Activated CD4-positive, alpha-beta T cell treated with anti-CD3 and anti-CD28 coated beads, Interleukin-2, Interleukin-4, amounts not matched to agents 100 ng/mL and 50 ng/mL, durations not matched to agents 16 hours and 8 hours (primary cell): ENCODE results near the gene FUT6.
A peak's percentile ranks its signal among the peaks of the same experiment; 100 is the strongest.
"Not testable (repeated sequence)": the region's sequence is repeated elsewhere in the genome, so short reads cannot be mapped to it uniquely, and the experiment has no call there.

ENCODE experiments used
- DNase-seq: peaks from one replicate; pipeline ENCODE4 v3.0.0-alpha.2; 2020; ENCODE audit warnings: low spot score

FUT6 gene

DNA sequence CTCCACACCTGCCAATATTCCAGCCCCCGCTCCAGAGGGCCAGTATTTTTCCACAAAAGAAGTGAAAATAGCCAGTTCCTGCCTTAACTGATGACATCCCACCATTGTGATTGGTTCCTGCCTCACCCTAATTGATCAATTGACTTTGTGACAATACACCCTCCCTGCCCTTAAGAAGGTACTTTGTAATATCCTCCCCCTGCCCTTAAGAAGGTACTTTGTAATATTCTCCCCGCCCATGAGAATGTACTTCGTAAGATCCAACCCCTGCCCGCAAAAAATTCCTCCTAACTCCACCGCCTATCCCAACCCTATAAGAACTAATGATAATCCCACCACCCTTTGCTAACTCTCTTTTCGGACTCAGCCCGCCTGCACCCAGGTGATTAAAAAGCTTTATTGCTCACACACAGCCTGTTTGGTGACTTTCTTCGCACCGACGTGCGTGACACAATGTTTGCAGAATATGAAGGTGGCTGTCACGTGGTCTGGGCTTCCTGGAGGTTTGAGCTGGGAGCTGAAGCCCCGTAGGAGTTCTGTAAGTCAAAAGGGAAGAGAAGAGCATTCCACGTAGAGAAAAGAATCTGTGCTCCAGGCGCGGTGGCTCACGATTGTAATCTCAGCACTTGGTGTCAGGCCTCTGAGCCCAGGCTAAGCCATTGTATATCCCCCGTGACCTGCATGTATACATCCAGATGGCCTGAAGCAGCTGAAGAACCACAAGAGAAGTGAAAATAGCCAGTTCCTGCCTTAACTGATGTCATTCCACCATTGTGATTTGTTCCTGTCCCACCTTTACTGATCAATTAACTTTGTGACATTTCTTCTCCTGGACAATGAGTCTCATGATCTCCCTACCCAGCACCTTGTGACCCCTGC, 17.9 kb upstream of the FUT6 start:
- no peak for DNase-seq

DNA sequence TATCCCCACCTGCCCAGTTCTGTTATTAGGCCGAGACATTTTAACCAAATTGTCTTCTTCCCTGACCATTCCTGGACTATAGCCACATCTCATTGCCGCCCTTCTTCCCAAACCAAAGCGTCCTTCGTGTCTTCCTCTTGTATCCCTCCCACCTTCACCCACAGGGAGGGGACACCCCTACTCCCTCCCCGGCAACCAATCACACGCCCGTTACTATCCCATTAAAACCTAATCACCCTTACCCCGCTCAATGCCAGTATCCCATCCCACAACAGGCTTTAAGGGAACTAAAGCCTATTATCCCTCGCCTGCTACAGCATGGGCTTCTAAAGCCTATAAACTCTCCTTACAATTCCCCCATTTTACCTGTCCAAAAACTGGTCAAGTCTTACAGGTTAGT, 15.6 kb upstream of the FUT6 start:
- DNase-seq, result not testable (repeated sequence)

DNA sequence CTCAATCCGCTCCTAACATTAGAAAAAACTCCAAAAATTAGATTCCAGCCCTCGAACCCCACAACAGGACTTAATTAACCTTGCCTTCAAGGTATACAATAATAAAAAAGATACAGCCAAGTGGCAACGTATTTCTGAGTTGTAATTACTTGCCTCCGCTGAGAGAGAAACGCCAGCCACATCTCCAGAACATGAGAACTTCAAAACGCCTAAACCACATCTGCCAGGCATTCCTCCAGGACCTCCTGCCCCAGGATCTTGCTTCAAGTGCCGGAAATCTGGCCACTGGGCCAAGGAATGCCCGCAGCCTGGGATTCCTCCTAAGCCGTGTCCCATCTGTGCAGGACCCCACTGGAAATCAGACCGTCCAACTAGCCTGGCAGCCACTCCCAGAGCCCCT, 14.6 kb upstream of the FUT6 start:
- DNase-seq, result not testable (repeated sequence)

DNA sequence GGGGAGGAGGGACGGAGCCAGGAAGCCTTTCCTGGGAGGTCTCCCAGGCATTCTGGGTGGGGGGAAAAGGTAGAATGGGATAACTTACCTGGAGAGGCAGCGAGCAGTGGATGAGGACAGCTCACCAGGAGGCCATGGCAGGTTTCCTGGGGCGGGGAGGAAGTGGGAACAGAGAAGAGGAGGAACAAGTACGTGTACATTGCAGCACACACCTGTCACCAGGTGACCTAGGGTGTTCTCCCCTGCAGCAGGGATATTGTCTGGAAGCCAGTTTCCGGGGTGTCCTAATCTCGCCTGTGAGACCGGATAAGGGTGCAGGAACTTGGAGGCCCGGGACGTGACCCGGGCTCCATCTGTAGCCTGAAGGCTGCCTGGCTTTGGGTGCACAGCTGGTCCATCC, 11.8 kb upstream of the FUT6 start, which contains the start of gene FUT3:
FUT3 (minus strand) TSS at position 148 of the 400 bp plus-strand sequence.
- no peak for DNase-seq

DNA sequence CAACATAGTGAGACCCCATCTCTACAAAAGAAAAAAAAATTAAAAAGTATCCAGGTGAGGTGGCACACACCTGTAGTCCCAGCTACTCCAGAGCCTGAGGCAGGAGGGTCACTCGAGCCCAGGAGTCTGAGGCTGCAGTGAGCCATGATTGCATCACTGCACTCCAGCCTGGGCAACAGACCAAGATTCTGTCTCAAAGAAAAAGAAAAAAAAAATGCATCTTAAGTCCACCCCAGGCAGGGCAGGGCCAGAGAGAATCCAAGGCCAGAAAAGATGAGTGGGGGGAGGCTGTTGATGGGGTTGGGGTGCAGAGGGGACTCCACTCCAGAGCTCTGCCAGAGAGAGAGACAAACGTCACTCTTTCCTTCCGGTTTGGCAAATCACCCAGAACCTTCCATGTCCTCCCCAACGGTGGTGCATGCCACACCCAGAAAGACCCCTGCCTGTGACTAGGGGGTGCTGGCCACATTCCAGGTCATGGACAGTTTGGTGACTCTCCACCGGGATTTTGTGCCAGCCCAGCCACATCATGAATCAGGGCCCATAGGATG, 11.3 kb upstream of the FUT6 start:
- DNase-seq, result no peak

DNA sequence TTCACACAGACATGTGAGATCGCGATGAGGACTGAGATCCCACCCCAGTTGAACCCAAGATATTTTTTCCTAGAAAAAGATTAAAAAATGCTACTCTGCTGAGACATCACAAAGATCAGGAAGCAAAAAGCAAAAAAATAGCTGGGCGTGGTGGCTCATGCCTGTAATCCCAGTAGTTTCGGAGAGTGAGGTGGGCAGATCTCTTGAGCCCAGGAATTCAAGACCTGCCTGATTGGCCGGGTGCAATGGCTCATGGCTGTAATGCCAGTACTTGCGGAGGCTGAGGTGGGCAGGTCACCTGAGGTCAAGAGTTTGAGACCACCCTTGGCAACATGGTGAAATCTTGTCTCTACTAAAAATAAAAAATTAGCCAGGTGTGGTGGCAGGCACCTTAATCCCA, 10.7 kb upstream of the FUT6 start:
- no peak for DNase-seq

DNA sequence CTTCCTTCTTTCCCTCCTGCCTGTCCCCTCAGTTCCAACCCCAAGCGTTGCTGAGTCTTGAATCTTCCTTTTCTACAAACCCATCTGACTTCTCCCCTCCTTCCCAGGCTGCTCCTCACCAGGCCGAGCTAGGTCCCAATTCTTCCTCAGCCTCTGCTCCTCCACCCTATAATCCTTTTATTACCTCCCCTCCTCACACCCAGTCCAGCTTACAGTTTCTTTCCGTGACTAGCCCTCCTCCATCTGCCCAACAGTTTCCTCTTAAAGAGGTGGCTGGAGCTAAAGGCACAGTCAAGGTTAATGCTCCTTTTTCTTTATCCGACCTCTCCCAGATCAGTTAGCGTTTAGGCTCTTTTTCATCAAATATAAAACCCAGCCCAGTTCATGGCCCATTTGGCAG, 9.1 kb upstream of the FUT6 start:
- DNase-seq, result not testable (repeated sequence)

DNA sequence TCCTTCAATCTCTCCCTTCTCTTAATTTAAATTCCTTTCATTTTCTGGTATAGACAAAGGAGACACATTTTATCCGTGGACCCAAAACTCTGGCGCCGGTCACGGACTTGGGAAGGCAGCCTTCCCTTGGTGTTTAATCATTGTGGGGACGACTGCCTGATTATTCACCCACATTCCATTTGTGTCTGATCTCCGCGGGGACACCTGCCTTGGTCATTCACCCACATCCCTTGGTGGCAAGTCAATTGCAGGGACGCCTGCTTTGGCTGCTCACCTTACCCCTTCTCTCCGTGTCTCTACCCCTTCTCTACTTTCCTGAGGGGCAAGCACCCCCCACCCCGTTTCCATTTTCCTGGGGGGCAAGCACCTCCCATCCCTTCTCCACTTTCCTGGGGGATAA, 8.3 kb upstream of the FUT6 start:
- DNase-seq, result not testable (repeated sequence)

DNA sequence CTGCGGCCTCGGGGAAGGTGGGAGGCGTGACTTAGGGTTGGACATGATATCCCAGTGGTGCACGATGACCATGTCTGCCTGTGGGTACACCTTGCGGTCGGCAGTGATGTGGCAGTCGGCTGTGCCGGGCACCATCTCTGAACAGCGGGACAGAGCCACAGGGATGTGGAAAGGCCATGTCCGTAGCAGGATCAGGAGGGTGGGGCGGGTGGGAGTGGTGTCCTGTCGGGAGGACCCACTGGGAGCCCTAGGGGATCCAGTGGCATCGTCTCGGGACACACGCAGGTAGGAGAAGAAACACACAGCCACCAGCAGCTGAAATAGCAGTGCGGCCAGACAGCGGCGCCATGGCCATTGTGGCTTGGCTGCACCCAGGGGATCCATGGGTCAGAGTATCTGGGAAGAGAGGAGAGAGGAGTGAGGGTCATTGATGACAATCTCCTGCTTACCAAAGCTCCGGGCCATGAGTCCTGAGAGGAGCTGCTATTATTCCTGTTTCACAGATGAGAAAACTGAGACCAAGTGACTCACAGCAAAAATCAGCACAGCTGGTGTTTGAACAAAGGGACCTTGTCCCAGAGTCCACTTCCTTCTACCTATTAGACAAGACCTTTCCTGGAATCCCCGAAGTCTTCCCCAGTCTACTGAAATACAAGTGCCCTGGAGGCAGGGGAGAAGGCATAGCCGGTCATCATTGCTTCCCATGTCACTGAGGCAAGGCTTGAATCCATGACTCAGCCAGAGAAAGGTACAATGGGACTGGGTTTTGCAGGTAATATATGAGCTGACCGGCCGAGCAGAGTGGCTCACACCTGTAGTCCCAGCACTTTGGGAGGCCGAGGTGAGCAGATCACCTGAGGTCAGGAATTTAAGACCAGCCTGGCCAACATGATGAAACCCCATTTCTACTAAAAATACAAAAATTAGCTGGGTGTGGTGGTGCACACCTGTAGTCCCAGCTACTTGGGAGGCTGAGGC, 5.2 kb upstream of the FUT6 start:
- DNase-seq, result no peak

DNA sequence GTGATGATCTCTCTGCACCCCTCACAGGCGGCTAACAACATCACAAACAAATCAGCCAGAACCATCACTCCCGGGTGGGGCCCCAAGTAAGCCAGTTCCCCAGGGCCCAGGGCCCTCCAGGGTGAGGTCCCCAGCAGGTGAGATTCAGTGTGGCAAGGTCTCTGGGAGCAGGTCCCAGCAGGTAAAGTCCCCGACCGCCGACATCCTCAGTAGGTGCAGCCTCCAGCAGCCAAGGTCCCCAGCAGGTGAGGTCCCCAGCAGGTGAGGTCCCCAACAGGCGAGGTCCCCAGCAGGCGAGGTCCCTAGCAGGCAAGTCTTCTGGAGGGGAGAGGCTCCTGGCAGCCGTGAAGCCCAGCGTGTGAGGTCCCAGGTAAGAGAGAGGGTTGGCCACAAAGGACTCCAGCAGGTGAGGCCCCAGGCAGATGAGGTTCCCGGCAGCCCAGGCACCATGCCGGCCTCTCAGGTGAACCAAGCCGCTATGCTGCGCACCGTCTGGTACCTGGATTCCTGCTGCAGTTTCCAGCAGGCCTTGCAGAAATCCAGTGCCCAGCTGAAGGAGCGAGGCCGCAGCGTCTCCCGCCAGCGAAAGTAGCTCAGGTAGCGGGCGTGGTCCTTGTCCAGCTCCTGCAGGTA, 3.9 kb upstream of the FUT6 start:
- no peak for DNase-seq

DNA sequence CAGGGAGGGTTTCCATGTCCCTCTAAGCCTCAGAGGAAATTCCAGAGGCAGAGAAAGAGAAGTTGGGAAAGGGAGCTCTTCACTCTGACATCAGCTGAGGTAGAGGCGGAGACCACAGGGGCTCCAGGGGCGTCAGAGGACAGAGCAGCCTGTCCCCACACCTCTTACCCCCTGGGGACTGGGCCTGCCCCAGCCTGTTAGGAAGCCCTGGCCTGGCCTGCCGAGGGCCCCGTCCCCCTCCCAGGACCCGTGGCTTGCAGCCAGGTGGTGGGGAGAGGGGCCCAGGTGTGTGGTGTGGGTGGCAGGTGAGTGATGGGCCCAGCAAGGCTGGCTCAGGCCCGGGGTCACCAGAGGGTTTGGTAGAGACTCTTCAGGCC, 2.2 kb upstream of the FUT6 start:
- not testable (repeated sequence) for DNase-seq

DNA sequence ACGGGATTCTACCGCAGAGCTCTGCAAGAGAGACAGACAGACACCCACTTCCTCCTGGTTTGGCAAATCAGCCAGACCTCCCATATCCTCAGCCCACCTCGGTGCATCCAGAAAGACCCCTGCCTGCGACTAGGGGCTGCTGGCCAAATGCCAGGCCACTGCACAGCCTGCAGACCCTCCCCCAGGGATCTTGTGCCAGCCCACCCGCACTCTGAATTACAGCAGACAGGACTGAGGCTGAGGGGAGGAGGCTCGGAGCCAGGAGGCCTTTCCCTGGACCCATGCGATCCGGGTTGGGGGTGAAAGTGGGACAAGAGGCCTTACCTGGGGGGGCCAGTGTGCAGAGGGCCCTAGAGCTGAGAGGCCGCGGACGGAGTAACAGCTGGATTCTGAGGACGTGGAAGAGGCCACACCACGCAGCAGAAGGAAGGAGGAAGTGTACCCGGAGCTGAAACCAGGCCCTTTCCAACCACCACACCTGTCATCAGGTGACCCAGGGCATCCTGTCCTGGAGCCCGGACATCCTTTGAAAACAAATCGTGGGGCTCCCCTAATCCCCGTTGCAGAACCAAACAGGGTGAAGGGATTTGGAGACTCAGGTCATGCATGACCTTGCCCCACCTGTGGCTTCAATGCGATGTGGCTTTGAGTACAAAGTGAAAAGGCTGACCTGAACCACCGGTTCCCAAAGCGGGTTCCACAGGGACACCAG, 993 bp downstream of the FUT6 start:
- DNase-seq, result no peak

DNA sequence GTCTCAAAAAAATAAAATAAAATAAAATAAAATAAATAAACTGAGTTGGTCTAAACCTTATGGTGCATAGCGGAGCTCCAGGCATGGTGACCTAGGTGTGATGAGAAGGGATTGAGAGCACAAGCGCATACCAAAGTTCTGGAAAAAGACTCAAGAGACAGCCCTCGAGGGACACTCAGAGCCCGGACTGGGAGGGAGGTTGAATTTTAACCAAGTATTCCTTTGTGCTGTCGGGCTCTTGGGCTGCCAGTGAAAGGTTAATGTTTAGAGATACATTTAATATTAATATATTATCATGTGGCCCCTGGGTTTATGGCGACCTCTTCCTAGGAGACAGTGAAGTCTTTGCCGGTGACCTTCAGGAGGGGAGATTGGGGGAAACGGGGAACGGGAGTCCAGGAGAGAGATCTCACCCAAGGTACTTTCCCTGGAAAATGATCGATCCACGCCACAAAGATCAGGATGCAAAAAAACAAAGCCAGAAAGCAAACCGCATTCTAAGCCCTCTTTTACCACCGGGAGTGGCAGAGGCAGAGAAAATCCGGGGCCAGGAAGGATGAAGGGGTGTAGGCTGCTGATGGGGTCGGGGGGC, 1.6 kb downstream of the FUT6 start:
- no peak for DNase-seq

DNA sequence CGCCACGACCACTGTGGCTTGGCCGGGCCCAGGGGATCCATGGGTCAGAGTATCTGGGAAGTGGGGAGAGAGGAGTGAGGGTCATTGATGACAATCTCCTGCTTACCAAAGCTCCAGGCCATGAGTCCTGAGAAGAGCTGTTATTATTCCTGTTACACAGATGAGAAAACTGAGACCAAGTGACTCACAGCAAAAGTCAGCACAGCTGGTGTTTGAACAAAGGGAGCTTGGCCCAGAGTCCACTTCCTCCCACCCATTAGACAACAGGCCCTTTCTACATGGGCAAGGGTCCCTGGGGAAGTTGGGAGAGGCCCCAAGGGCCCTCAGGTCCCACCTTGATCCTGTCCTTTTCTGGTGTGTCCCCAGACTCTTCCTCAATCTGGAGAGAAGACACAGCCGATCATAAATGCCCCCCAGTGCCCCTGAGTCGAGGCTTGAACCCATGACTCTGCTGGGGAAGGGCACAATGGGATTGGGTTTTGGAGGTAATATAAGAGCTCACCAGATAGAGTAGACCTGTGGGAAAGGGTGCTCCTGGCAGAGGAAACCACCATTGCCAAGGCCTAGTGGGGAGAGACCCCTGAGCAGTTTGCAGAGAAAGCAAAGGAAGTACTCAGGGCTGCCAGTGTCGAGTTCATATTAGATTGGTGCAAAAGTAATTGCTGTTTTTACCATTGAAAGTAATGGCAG, 6.8 kb downstream of the FUT6 start:
- no peak for DNase-seq

DNA sequence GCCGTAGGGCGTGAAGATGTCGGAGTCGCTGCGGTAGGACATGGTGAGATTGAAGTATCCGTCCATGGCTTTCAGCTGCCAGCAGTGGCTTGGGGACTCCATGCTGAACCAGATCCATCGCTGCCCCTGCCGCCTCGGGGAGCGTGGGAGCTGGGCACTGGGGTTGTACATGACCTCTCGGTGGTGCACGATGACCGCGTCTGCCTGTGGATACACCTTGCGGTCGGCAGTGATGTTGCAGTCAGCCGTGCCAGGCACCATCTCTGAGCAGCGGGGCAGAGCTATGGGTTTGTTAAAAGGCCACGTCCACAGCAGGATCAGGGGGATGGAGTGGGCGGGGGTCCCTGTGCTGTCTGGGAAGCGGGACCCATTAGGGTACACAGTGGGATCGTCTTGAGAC, 7.4 kb downstream of the FUT6 start:
- no peak for DNase-seq

DNA sequence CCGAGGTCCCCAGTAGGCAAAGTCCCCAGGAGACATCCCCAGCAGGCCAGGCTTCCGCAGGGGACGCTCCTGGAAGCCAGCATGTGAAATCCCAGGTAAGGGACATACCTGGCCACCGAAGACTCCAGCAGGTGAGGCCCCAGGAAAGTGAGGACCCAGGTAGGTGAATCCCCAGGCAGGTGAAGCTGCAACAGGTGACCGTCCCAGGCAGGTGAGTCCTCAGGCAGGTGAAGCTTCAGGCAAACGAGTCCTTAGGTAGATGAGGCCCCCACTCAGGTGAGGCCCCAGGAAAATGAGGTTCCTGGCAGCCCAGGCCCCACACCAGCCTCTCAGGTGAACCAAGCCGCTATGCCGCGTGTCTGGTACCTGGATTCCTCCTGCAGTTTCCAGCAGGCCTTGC, 8.3 kb downstream of the FUT6 start:
- no peak for DNase-seq

DNA sequence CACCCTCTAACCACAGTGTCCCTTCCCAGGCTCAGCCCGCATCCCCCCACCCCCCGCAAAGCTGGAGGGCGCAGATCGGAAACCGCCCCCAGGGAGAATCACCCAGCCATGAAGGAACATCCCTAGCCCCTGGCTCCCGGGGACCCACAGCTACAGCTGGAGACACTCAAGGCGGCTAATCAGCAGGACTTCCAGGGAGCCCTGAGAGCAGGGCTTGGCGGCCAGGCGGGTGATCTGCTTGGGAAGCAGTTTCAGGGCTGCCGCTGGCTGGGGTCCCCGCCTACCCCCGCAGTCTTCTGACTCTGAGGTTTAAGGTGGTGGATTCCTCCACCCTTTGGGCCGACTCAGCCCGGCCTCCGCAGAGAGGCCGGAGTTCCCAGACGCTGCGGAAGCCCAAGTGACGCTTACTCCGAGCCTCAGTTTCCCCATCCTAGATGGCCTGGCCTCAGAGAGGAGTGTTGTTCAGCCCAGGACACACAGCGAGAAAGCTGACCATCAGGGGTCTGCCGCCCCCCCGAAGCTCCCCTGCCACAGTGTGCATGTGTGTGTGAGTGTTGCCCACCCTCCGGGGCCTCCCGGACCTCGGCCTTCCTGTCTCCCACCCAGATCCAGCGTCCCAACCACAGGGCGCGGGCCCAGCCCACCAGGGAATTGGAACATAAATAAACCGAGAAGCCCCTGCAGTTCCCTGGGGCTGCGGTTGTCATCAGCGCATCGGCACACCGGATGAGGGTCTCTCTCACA, 9.8 kb downstream of the FUT6 start:
- no peak for DNase-seq

DNA sequence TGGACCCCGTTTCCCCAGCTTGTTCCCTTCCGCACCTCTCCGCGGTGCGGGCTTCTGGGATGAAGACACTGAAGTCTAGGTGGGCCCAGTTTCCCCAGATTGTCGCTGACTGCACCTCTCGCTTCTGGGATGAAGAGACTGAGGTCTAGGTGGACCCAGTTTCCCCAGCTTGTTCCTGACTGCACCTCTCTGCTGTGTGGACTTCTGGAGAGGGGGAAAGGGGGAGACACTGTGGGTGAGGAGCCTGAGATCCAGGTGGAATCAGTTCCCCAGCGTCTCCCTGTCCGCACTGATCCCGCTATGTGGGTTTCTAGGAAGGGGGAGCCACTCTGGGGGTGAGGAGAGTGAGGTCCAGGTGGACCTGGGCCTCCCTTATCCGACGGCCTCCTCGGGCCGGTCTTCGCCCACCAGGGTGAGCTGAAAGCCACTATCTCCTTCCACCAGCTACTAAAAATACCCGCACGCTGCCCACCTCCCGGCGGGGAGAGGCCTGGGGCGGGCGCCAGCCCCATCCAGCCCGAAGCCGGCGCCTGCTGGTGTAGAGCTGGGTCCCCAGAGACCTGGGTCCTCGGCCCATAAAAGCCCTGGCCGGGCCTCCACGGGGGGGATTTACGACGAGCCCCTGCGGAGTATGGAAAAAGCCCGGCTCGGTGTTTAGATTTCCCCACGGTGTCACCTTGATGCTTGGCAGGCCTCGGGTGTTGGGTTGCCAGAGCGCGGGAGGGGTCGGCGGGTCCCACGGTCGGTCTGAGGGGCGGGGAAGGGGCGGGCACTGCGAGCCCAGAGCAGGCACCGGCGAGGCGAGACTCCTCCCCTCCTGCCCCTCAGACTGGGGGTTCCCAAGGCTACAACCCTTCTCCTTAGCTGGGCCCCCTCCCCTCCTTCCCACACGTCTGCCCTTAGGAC, 10.6 kb downstream of the FUT6 start:
- peak; percentile 20 for DNase-seq
